ENCODE measurements around the gene BBOX1.

- TF ChIP-seq CTCF (IDR thresholded peaks at IDR 0.05; ENCODE audit: extremely low read depth in 1 of 2, insufficient read depth in 1 of 2, low read depth in 1 of 2, low read length in 2 of 2) = no peak
- TF ChIP-seq EZH2 (IDR thresholded peaks at IDR 0.05; ENCODE audit: borderline replicate concordance, low read depth, low read length, severe bottlenecking) = no peak
- TF ChIP-seq POLR2A (IDR thresholded peaks at IDR 0.05; ENCODE audit: low read depth, low read length) = no peak
- no peak for TF ChIP-seq JUN (IDR thresholded peaks at IDR 0.05; ENCODE audit: borderline replicate concordance, insufficient read depth, insufficient read length, low read depth)
These were observed 107.3 kb downstream of the BBOX1 start for GRCh38 chr11:27147916-27148315.
